Measurements from ENCODE around the gene NRCAM. TPM values are rescaled to one million over a fixed set of nuclear protein-coding genes. Genes with fewer than 3 reads are reported as not detected.

The NRCAM gene
- total and polyA plus RNA-seq, 2 of the 8 experiments (the other 6 are each of a cell fraction or from before 2014, with no cell fraction given), result 2.7 to 3.8 TPM

DNA sequence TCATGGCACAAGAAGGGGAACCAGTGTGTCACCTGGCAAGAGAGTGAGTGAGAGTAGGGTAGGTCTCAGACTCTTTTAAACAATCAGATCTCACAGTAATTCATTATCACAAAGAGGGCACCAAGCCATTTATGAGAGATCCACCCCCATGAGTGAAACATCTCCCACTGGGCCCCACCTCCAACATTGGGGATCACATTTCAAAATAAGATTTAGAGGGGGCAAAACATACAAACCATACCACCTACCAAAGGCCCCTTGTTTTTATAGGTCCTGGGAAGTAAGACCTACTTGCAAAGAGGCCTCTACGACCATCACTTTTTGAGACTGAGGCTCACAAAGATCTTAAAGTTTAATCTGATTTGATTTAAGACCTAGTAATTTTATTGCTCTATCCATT lies 134.9 kb downstream of the NRCAM start:
- Histone ChIP-seq H3K23me2 (ENCODE audit: low read depth, low read length) (no peaks in the 10 kb centered on the region), H3K4ac (replicated peaks; ENCODE audit: insufficient read length, low read depth, low read length) (no peak overlapping the region), H3K4me2 (ENCODE audit: insufficient read depth in 1 of 2, low read depth in 2 of 2, low read length in 2 of 2) (no peak overlapping the region), H4K8ac (ENCODE audit: extremely low read depth, insufficient read depth, low read length) (no peak overlapping the region), H4K20me1 (replicated peaks in 1 of 2; ENCODE audit: control insufficient read depth in 1 of 2, insufficient read depth in 2 of 2, low read length in 2 of 2) (no peaks in the 10 kb centered on the region), H3K56ac (replicated peaks; ENCODE audit: insufficient read length, low read depth, low read length) (no peak overlapping the region), H3K9me3 (ENCODE audit: insufficient read depth in 2 of 2, low read depth in 1 of 2, low read length in 1 of 2) (no peaks in the 10 kb centered on the region), H3K27me3 (replicated peaks in 1 of 4; ENCODE audit: control insufficient read depth in 3 of 4, extremely low read depth in 1 of 4, insufficient read depth in 3 of 4, low read length in 3 of 4) (no peaks in the 10 kb centered on the region), H2BK20ac (ENCODE audit: low read length) (no peak overlapping the region), H3K79me2 (ENCODE audit: control insufficient read depth in 1 of 2, insufficient read depth in 2 of 2, low read length in 2 of 2) (no peaks in the 10 kb centered on the region), H4K5ac (ENCODE audit: insufficient read length, low read depth, low read length) (no peak overlapping the region), H3K4me3 (ENCODE audit: extremely low read depth in 1 of 4, insufficient read depth in 2 of 4, low read depth in 3 of 4, low read length in 4 of 4) (no peak overlapping the region), H3K23ac (ENCODE audit: insufficient read length) (no peak overlapping the region), H2BK15ac (ENCODE audit: low read length) (no peak overlapping the region), H4K91ac (replicated peaks; ENCODE audit: insufficient read length, low read length) (no peak overlapping the region), H2BK5ac (ENCODE audit: low read depth, low read length) (no peak overlapping the region), H3K79me1 (ENCODE audit: low read depth, low read length) (no peaks in the 10 kb centered on the region), H3K4me1 (replicated peaks in 1 of 4; ENCODE audit: control insufficient read depth in 3 of 4, insufficient read depth in 4 of 4, low read length in 3 of 4) (peaks cover 0 to 6% (median 1%) of the 10 kb centered on the region in 4 experiments; a peak in 2 of 7 replicates), H3K18ac (ENCODE audit: extremely low read depth, low read length) (no peak overlapping the region), H2BK120ac (replicated peaks; ENCODE audit: low read depth, low read length) (no peak overlapping the region), H3K36me3 (ENCODE audit: control insufficient read depth in 2 of 4, insufficient read depth in 4 of 4, low read length in 3 of 4) (no peaks in the 10 kb centered on the region), H2AK5ac (ENCODE audit: low read depth, low read length) (no peak overlapping the region), H2BK12ac (ENCODE audit: low read depth, low read length) (no peak overlapping the region), H3K14ac (ENCODE audit: insufficient read length) (no peak overlapping the region), H2AFZ (ENCODE audit: low read length) (no peak overlapping the region), H3K27ac (ENCODE audit: low read depth, low read length) (no peak overlapping the region), H3K9ac (replicated peaks in 1 of 4; ENCODE audit: extremely low read depth in 1 of 4, low read depth in 3 of 4, low read length in 3 of 4) (no peak overlapping the region)
- POLR2A ChIA-PET (ENCODE audit: partially characterized antibody), result no interaction called here
- CTCF ChIA-PET (ENCODE audit: partially characterized antibody), result no interaction called here
- WGBS, 2 experiments (ENCODE audit: extremely low coverage in 1 of 2, insufficient coverage in 1 of 2, insufficient read length in 1 of 2, insufficient replicate concordance in 2 of 2, low coverage in 1 of 2, low lambda C conversion rate in 2 of 2, missing lambda C conversion rate in 1 of 2), result 86% methylated on average over 1 of the region's 1 CpG; no CpG with 5 or more reads in 1 of the 2 experiments
- FAIRE-seq (no peak), DNase-seq (ENCODE audit: low read depth in 1 of 2, low spot score in 2 of 2) (no peak)
- no peak for TF ChIP-seq SAP30 (IDR thresholded peaks at IDR 0.05; ENCODE audit: insufficient read depth, insufficient replicate concordance, low read length)
- TF ChIP-seq, protein P1, sequence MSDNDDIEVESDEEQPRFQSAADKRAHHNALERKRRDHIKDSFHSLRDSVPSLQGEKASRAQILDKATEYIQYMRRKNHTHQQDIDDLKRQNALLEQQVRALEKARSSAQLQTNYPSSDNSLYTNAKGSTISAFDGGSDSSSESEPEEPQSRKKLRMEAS (IDR thresholded peaks at IDR 0.05), result no peak
- TF ChIP-seq RNF2 (IDR thresholded peaks at IDR 0.05; ENCODE audit: borderline replicate concordance, low read depth, low read length, missing control alignments, poor library complexity, severe bottlenecking), result no peak
- TF ChIP-seq FOSL1 (IDR thresholded peaks at IDR 0.05; ENCODE audit: insufficient read depth, low read depth, low read length), result no peak

Data from H1 (cell line).